Measurements from ENCODE around the gene NSMCE1. TPM values are rescaled to one million over a fixed set of nuclear protein-coding genes. Genes with fewer than 3 reads are reported as not detected.

Gene NSMCE1
- total and polyA plus RNA-seq, 2 of the 4 experiments (the other 2 are of a cell fraction): 47.5 to 120 TPM

- peak overlapping the region; percentile 68; the same call in 1 of the 2 replicates for H2BK20ac ChIP-seq (ENCODE audit: low read depth, low read length)
- H3K4me2 ChIP-seq (ENCODE audit: low read depth, low read length): no peak overlapping the region
- in situ Hi-C loops (cut with MboI; ENCODE audit: low sequenced_read_pairs): loop anchor here (5.0 kb wide), 2 partner anchors 139 to 219 kb away; no protein-coding TSS in a partner anchor
- no peaks in the 10 kb centered on the region for H4K20me1 ChIP-seq (ENCODE audit: insufficient read depth, low read length)
- peak overlapping the region; percentile 91 for H4K91ac ChIP-seq (ENCODE audit: insufficient read depth, low read depth, low read length)
- CTCF ChIA-PET: interaction anchor here (0.9 to 2.2 kb wide), 11 partner anchors 12 to 140 kb away, joined by 3 to 24 read pairs (median 4); no protein-coding TSS in a partner anchor
- POLR2A ChIA-PET (ENCODE audit: unreplicated experiment): interaction anchor here (1.5 kb wide), 1 partner anchor 9 kb away, joined by 3 read pairs; no protein-coding TSS in a partner anchor
- H3K36me3 ChIP-seq (ENCODE audit: control insufficient read depth, insufficient read depth, low read length): peaks cover 29% of the 10 kb centered on the region
- dilution Hi-C loops (cut with HindIII; ENCODE audit: low sequenced_read_pairs, unreplicated experiment): no loop called here
- no peak overlapping the region for H3K27ac ChIP-seq (ENCODE audit: insufficient read depth, low read length)
- H3K23ac ChIP-seq (ENCODE audit: low read depth, low read length): no peak overlapping the region
- no peak overlapping the region for H2BK15ac ChIP-seq (ENCODE audit: low read depth, low read length)
- no peak overlapping the region for H3K14ac ChIP-seq (replicated peaks; ENCODE audit: low read depth, low read length)
- intact Hi-C loops (cut with micrococcal nuclease): loop anchor here (2.0 kb wide), 2 partner anchors 77 to 81 kb away; no protein-coding TSS in a partner anchor
- no peak overlapping the region for H3K56ac ChIP-seq (ENCODE audit: extremely low read depth, insufficient read depth, low read length)
- peak overlapping the region; percentile 25; the same call in 1 of the 2 replicates for H2AK5ac ChIP-seq (ENCODE audit: low read depth, low read length)
- no peak overlapping the region for H3K4me3 ChIP-seq (ENCODE audit: insufficient read depth, low read depth, low read length)
- no peak overlapping the region for H3K4ac ChIP-seq (ENCODE audit: low read depth, low read length)
- peaks cover 18% of the 10 kb centered on the region for H3K9me1 ChIP-seq (ENCODE audit: insufficient read depth, low read length)
- BruUV-seq (replicated peaks): no TSS peak
- H4K5ac ChIP-seq (ENCODE audit: low read depth, low read length): no peak overlapping the region
- WGBS, 2 experiments (ENCODE audit: extremely low coverage in 2 of 2, insufficient read length in 1 of 2): 100% methylated on average over 5 of the region's 6 CpGs; no CpG with 5 or more reads in 1 of the 2 experiments
- H3K27me3 ChIP-seq (ENCODE audit: control insufficient read depth, insufficient read depth, low read length): no peaks in the 10 kb centered on the region
- H3K79me1 ChIP-seq (ENCODE audit: low read depth in 1 of 2, low read length in 2 of 2): peaks cover 5 to 41% of the 10 kb centered on the region in 2 experiments; a peak in 3 of 4 replicates
- H2BK120ac ChIP-seq (ENCODE audit: low read depth, low read length): peak overlapping the region; percentile 86
- no peak for TF ChIP-seq RAD21 (IDR thresholded peaks at IDR 0.05; ENCODE audit: low read length)
- no peak for TF ChIP-seq CTCF (conservative IDR thresholded peaks at IDR 0.05; ENCODE audit: low read depth, low read length)
- no peak for TF ChIP-seq NFE2L2 (IDR thresholded peaks at IDR 0.05; ENCODE audit: low read depth, low read length)
- TF ChIP-seq ELK1 (IDR thresholded peaks at IDR 0.05; ENCODE audit: borderline replicate concordance, low read depth, low read length): no peak
- TF ChIP-seq SMC3 (IDR thresholded peaks at IDR 0.05; ENCODE audit: low read depth, low read length): no peak
- TF ChIP-seq MAFK (IDR thresholded peaks at IDR 0.05; ENCODE audit: low read depth, low read length): no peak
- TF ChIP-seq MAZ (IDR thresholded peaks at IDR 0.05; ENCODE audit: borderline replicate concordance, low read depth, low read length): no peak
- TF ChIP-seq CEBPB (IDR thresholded peaks at IDR 0.05; ENCODE audit: low read depth, low read length): no peak
- no peak for TF ChIP-seq RCOR1 (IDR thresholded peaks at IDR 0.05; ENCODE audit: insufficient replicate concordance, low read length)
- TF ChIP-seq CHD1 (IDR thresholded peaks at IDR 0.05; ENCODE audit: low read depth, low read length): no peak
- TF ChIP-seq MXI1 (IDR thresholded peaks at IDR 0.05; ENCODE audit: borderline replicate concordance, low read depth, low read length): no peak
- no peak overlapping the region for H2AK9ac ChIP-seq (replicated peaks; ENCODE audit: low read depth, low read length, poor library complexity)
- H3K18ac ChIP-seq (ENCODE audit: low read depth, low read length): no peak overlapping the region
- ATAC-seq (ENCODE audit: low read depth): no peak
- H4K8ac ChIP-seq (ENCODE audit: low read depth in 2 of 2, low read length in 2 of 2): peak overlapping the region in 1 of 2 experiments; percentile 47; a peak in 2 of 4 replicates
- H3K9me3 ChIP-seq (ENCODE audit: control insufficient read depth, insufficient read depth, low read length): no peaks in the 10 kb centered on the region
- H2AFZ ChIP-seq (replicated peaks; ENCODE audit: low read length, poor library complexity): no peak overlapping the region
- H3K4me1 ChIP-seq (ENCODE audit: control insufficient read depth, insufficient read depth, low read length): peaks cover 17% of the 10 kb centered on the region
- no peak for DNase-seq
- H3K9ac ChIP-seq (ENCODE audit: low read depth, low read length): no peak overlapping the region
- H2BK5ac ChIP-seq (ENCODE audit: low read depth, low read length, poor library complexity, severe bottlenecking): no peak overlapping the region
Observed at GRCh38 chr16:27233731-27234130, 34.8 kb downstream of the NSMCE1 start.
